ENCODE results near the gene RUFY2. TPM values are rescaled to one million over a fixed set of nuclear protein-coding genes. Genes with fewer than 3 reads are reported as not detected.
"Not testable (repeated sequence)": the region's sequence is repeated elsewhere in the genome, so short reads cannot be mapped to it uniquely, and the experiment has no call there.

The RUFY2 gene
- total RNA-seq, 1 donor from 2014 or later, result 21.3 TPM

- Mint-ChIP-seq H3K4me1 (ENCODE audit: unreplicated experiment) (no peaks in the 10 kb centered on the region), H3K4me3 (no peak overlapping the region), H3K36me3 (peaks cover 4% of the 10 kb centered on the region), H3K9me3 (no peaks in the 10 kb centered on the region), H3K27ac (no peak overlapping the region), H3K27me3 (no peaks in the 10 kb centered on the region)
- no peak for TF ChIP-seq CTCF (conservative IDR thresholded peaks at IDR 0.05)
- DNase-seq (ENCODE audit: extremely low spot score, unreplicated experiment), result no peak
Observed at GRCh38 chr10:68318331-68319059, 88.6 kb downstream of the RUFY2 start.

GRCh38 chr10:68315582-68315981 lies 91.5 kb downstream of the RUFY2 start:
- no peak for DNase-seq (ENCODE audit: extremely low spot score, unreplicated experiment)
- TF ChIP-seq CTCF (conservative IDR thresholded peaks at IDR 0.05), result no peak
- no peaks in the 10 kb centered on the region for H3K4me1 Mint-ChIP-seq (ENCODE audit: unreplicated experiment)
- H3K4me3 Mint-ChIP-seq, result no peak overlapping the region
- no peaks in the 10 kb centered on the region for H3K27me3 Mint-ChIP-seq
- H3K9me3 Mint-ChIP-seq, result no peaks in the 10 kb centered on the region
- peaks cover 4% of the 10 kb centered on the region for H3K36me3 Mint-ChIP-seq
- H3K27ac Mint-ChIP-seq, result no peak overlapping the region

GRCh38 chr10:68314930-68315329 lies 92.1 kb downstream of the RUFY2 start:
- H3K27me3 Mint-ChIP-seq, result not testable (repeated sequence)

GRCh38 chr10:68310531-68310930 lies 96.5 kb downstream of the RUFY2 start:
- Mint-ChIP-seq H3K27me3 (no peaks in the 10 kb centered on the region), H3K36me3 (no peaks in the 10 kb centered on the region), H3K4me1 (ENCODE audit: unreplicated experiment) (peaks cover 5% of the 10 kb centered on the region), H3K27ac (no peak overlapping the region), H3K9me3 (peaks cover 3% of the 10 kb centered on the region), H3K4me3 (no peak overlapping the region)
- TF ChIP-seq CTCF (conservative IDR thresholded peaks at IDR 0.05), result no peak
- DNase-seq (ENCODE audit: extremely low spot score, unreplicated experiment), result no peak

More at GRCh38 chr10:68314930-68315329, 92.1 kb downstream of the RUFY2 start:
- DNase-seq (ENCODE audit: extremely low spot score, unreplicated experiment); H3K9me3 Mint-ChIP-seq; H3K4me3 Mint-ChIP-seq; H3K27ac Mint-ChIP-seq; H3K4me1 Mint-ChIP-seq (ENCODE audit: unreplicated experiment); H3K36me3 Mint-ChIP-seq: not testable (repeated sequence)

GRCh38 chr10:68305854-68306253 lies 101.2 kb downstream of the RUFY2 start:
- H3K27me3 Mint-ChIP-seq, result no peaks in the 10 kb centered on the region
- no peaks in the 10 kb centered on the region for H3K36me3 Mint-ChIP-seq
- TF ChIP-seq CTCF (conservative IDR thresholded peaks at IDR 0.05), result no peak
- H3K27ac Mint-ChIP-seq, result no peak overlapping the region
- H3K4me1 Mint-ChIP-seq (ENCODE audit: unreplicated experiment), result peaks cover 12% of the 10 kb centered on the region
- no peak for DNase-seq (ENCODE audit: extremely low spot score, unreplicated experiment)
- peaks cover 3% of the 10 kb centered on the region for H3K9me3 Mint-ChIP-seq
- no peak overlapping the region for H3K4me3 Mint-ChIP-seq

GRCh38 chr10:68303849-68304412 lies 103.1 kb downstream of the RUFY2 start:
- no peak for DNase-seq (ENCODE audit: extremely low spot score, unreplicated experiment)
- no peaks in the 10 kb centered on the region for H3K36me3 Mint-ChIP-seq
- TF ChIP-seq CTCF (conservative IDR thresholded peaks at IDR 0.05), result no peak
- no peak overlapping the region for H3K4me3 Mint-ChIP-seq
- peaks cover 20% of the 10 kb centered on the region for H3K4me1 Mint-ChIP-seq (ENCODE audit: unreplicated experiment)
- H3K27ac Mint-ChIP-seq, result no peak overlapping the region
- no peaks in the 10 kb centered on the region for H3K27me3 Mint-ChIP-seq
- peaks cover 3% of the 10 kb centered on the region for H3K9me3 Mint-ChIP-seq

Data from type B pancreatic cell (in vitro differentiated cells).